Omental fat pad (tissue), 4 donors: ENCODE data around the gene SLC4A5. TPM values are rescaled to one million over a fixed set of nuclear protein-coding genes. Genes with fewer than 3 reads are reported as not detected.

Source experiments
- ATAC-seq: fragments of 150-250 bp; one replicate; pipeline ENCODE4 v1.9.1; 2016; ENCODE audit warnings: mild to moderate bottlenecking, moderate library complexity; ENCODE audit not compliant: low FRiP score
- DNase-seq: peaks from one replicate; pipeline ENCODE4 v3.0.0-alpha.2; 2019; ENCODE audit warnings: low spot score
- CTCF ChIP-seq, 3 donors: fragments of 450-650 bp; IDR thresholded peaks; one replicate each; pipeline ENCODE4 v1.5.1; 2016 to 2017; ENCODE audit warnings: antibody characterized with exemption in 3 of 3, mild to moderate bottlenecking in 3 of 3, moderate library complexity in 2 of 3
- total RNA-seq, 4 donors: library from RNA; depleted of rRNA; stranded (reverse); fragments of >200 nt; gene quantifications; one replicate each; pipeline ENCODE4 v1.1.0, GENCODE V29; 2016

The SLC4A5 gene
- total RNA-seq, 4 donors from 2014 or later, result 1.2 to 3.0 (median 1.6) TPM

GRCh38 chr2:74286725-74287124, 56.5 kb downstream of the SLC4A5 start:
- no peak for TF ChIP-seq CTCF (IDR thresholded peaks at IDR 0.05)
- ATAC-seq (no peak), DNase-seq (no peak)

- TF ChIP-seq CTCF (IDR thresholded peaks at IDR 0.05), result no peak
- no peak for DNase-seq
- ATAC-seq, result no peak
Measured at GRCh38 chr2:74281141-74281975, 61.9 kb downstream of the SLC4A5 start.

GRCh38 chr2:74278694-74279093, 64.5 kb downstream of the SLC4A5 start:
- DNase-seq, result no peak
- no peak for TF ChIP-seq CTCF (IDR thresholded peaks at IDR 0.05)
- no peak for ATAC-seq

GRCh38 chr2:74278176-74278575, 65.0 kb downstream of the SLC4A5 start:
- no peak for ATAC-seq
- TF ChIP-seq CTCF (IDR thresholded peaks at IDR 0.05), result no peak
- DNase-seq, result no peak

GRCh38 chr2:74275228-74275627, 68.0 kb downstream of the SLC4A5 start:
- DNase-seq (no peak), ATAC-seq (no peak)
- no peak for TF ChIP-seq CTCF (IDR thresholded peaks at IDR 0.05)

- TF ChIP-seq CTCF (IDR thresholded peaks at IDR 0.05), result no peak
- ATAC-seq (no peak), DNase-seq (no peak)
Measured at GRCh38 chr2:74269667-74270066, 73.5 kb downstream of the SLC4A5 start.

GRCh38 chr2:74267068-74267467, 76.1 kb downstream of the SLC4A5 start:
- ATAC-seq, result no peak
- DNase-seq, result no peak
- TF ChIP-seq CTCF (IDR thresholded peaks at IDR 0.05), result no peak
